HEK293T (cell line): ENCODE results near the gene CLIC5.

ENCODE experiments used
- ELF4 ChIP-seq: fragments of 450-650 bp; IDR thresholded peaks from 2 replicates; pipeline ENCODE4 v1.6.1; 2017; ENCODE audit warnings: antibody characterized with exemption
- FOXM1 ChIP-seq: fragments of 450-650 bp; IDR thresholded peaks from 2 replicates; pipeline ENCODE4 v1.6.1; 2017; ENCODE audit warnings: mild to moderate bottlenecking, borderline replicate concordance
- NFRKB ChIP-seq: fragments of 450-650 bp; IDR thresholded peaks from 2 replicates; pipeline ENCODE4 v1.6.1; 2016; ENCODE audit warnings: mild to moderate bottlenecking, moderate library complexity
- SP1 ChIP-seq: fragments of 450-650 bp; IDR thresholded peaks from 2 replicates; pipeline ENCODE4 v1.6.1; 2017
- TF ChIP-seq, protein P1 (sequence below): fragments of 450-650 bp; IDR thresholded peaks from 2 replicates; pipeline ENCODE4 v1.6.1; 2016

DNA sequence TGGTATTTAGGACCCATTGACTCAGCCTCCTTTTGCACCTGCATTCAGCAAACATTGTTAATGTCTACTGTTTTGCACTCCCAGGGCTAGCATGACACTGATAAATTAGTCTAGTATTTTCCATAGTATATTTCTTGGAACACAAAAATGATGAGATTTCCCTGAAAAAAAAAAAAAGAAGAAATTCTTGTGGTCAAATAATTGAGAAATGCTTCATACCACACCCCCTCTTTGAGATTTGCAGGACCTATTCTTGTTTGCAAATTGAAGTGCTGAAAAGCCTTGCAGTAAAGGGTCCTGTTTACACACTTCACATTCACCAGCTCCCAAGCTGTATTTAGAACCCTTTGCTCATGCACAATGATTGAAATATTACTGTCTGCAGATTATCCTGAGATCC, 36.3 kb upstream of the CLIC5 start:
- no peak for TF ChIP-seq ELF4
- no peak for TF ChIP-seq FOXM1
- TF ChIP-seq, protein P1, sequence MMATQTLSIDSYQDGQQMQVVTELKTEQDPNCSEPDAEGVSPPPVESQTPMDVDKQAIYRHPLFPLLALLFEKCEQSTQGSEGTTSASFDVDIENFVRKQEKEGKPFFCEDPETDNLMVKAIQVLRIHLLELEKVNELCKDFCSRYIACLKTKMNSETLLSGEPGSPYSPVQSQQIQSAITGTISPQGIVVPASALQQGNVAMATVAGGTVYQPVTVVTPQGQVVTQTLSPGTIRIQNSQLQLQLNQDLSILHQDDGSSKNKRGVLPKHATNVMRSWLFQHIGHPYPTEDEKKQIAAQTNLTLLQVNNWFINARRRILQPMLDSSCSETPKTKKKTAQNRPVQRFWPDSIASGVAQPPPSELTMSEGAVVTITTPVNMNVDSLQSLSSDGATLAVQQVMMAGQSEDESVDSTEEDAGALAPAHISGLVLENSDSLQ: no peak
- TF ChIP-seq SP1: no peak
- TF ChIP-seq NFRKB: no peak
